H4 (cell line): ENCODE data around the gene CPLANE1. TPM values are rescaled to one million over a fixed set of nuclear protein-coding genes. Genes with fewer than 3 reads are reported as not detected.
A peak's percentile ranks its signal among the peaks of the same experiment; 100 is the strongest.
"Not testable (repeated sequence)": the region's sequence is repeated elsewhere in the genome, so short reads cannot be mapped to it uniquely, and the experiment has no call there.

Source experiments
- DNase-seq: peaks from one replicate; pipeline ENCODE4 v3.0.0-alpha.2; 2015; ENCODE audit warnings: low spot score
- total RNA-seq: library from RNA; depleted of rRNA; stranded (reverse); fragments of >200 nt; shearing (Covaris generic); gene quantifications from 2 replicates; pipeline ENCODE4 v1.2.3, GENCODE V29; 2014; rRNA removed

The CPLANE1 gene
- 4.8 and 13.8 TPM in 2 replicates for total RNA-seq

- peak; percentile 62 for DNase-seq
Measured at GRCh38 chr5:37248970-37249814, at the start of gene CPLANE1. TSS of gene CPLANE1 (minus strand) at chr5:37249376. CDS start at chr5:37247698, 1,678 bp downstream.

- not testable (repeated sequence) for DNase-seq
Measured at GRCh38 chr5:37296313-37296712, 47.1 kb upstream of the CPLANE1 start.

DNA sequence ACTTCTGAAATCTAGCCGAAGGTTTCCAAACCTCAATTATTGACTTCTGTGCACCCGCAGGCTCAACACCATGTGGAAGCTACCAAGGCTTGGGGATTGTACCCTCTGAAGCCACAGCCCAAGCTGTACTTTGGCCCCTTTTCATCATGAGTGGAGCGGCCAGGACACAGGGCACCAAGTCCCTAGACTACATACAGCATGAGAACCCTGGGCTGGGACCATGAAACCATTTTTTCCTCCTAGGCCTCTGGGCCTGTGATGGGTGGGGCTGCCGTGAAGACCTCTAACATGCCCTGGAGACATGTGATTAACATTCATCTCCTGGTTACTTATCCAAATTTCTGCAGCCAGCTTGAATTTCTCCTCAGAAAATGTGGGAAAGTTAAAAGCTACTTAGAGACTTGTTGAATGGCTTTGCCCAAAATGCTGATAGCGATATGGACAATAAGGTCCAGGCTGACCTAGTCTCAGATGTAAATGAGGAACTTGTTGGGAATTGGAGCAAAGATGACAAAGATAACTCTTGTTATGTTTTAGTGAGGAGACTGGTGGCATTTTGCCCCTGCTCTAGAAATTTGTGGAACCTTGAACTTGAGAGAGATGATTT, 34.1 kb upstream of the CPLANE1 start:
- no peak for DNase-seq

DNA sequence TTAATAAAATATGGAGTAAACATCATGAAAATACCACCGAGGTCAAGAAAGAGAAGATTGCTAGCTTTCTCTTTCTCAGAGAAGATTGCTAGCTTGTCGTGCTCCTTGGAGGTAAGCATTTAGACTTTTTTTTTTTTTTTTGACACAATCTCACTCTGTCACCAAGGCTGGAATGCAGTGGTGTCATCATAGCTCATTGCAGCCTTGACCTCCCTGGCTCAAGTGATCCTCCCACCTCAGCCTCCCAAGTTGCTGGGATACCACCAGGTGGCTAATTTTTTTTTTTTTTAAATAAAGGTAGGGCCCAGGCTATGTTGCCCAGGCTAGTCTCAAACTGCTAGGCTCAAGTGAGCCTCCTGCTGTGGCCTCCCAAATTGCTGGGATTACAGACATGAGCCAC, 26.3 kb upstream of the CPLANE1 start:
- no peak for DNase-seq

- peak; percentile 51 for DNase-seq
Measured at GRCh38 chr5:37272511-37272910, 23.3 kb upstream of the CPLANE1 start.

GRCh38 chr5:37268100-37268499, 18.9 kb upstream of the CPLANE1 start:
- DNase-seq = not testable (repeated sequence)

GRCh38 chr5:37255774-37256358, 6.7 kb upstream of the CPLANE1 start:
- no peak for DNase-seq

GRCh38 chr5:37254581-37254980, 5.4 kb upstream of the CPLANE1 start:
- no peak for DNase-seq

GRCh38 chr5:37251665-37252064, 2.5 kb upstream of the CPLANE1 start:
- DNase-seq = no peak

GRCh38 chr5:37249815-37250164, 614 bp upstream of the CPLANE1 start:
- DNase-seq = no peak

DNA sequence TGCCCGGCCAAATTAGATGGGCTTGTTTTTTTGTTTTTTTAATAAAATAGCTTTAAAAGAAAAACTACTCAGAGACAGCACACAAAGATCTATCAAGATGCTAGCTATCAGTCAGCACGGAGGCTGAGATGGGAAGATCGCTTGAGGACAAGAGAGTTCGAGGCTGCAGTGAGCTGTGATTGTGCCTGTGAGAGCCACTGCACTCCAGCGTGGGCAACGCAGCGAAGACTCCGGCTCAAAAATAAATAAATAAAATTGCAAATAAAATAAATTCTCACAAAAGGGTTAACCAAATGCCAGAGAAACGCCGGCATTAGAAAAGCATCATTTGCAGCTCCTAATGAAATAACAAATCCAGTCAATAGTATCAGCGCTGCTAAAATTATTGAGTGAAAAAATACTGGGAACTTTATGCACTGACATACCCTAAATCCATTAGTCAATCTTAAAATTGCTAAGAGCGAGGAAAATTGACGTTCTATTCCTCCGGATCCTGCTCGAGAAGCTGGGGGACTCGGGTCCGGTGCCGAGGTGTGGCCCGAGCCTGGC, 681 bp downstream of the CPLANE1 start:
- no peak for DNase-seq

DNA sequence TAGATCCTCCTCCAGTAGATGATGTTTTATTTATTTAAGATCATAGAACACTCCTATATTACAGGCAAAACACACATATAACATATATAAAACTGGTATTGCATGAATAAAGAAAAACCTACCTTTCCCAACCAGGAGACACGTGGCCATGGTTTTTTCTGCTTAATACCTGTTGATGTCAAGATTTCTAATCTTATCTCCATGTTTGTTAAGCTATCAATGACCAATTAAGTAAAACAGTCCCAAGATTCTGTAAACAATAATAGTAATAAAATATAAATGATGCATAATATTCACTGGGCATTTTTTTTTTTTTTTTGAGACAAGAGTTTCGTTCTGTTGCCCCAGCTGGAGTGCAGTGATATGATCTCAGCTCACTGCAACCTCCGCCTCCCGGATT, 1.7 kb downstream of the CPLANE1 start:
- DNase-seq = no peak

- DNase-seq = no peak
Measured at GRCh38 chr5:37247036-37247435, 2.1 kb downstream of the CPLANE1 start.

DNA sequence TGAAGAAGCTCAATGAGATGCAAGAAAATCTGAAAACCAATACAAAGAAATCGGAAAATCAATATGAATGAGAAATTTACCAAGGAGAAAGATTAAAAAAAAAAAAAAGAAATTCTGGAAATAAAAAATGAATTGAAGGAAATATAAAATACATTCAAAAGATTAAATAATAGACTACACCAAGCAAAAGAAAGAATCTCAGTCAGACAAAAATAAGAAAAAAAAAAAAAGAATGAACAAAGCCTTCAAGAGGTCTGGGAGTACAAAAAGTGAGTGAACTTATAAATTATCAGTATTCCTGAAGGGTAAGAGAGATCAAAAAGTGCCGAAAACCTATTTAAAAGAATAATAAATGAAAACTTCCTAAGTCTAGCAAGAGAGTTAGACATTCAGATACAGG, 14.9 kb downstream of the CPLANE1 start:
- DNase-seq = no peak

GRCh38 chr5:37226377-37226776, 22.8 kb downstream of the CPLANE1 start:
- no peak for DNase-seq

DNA sequence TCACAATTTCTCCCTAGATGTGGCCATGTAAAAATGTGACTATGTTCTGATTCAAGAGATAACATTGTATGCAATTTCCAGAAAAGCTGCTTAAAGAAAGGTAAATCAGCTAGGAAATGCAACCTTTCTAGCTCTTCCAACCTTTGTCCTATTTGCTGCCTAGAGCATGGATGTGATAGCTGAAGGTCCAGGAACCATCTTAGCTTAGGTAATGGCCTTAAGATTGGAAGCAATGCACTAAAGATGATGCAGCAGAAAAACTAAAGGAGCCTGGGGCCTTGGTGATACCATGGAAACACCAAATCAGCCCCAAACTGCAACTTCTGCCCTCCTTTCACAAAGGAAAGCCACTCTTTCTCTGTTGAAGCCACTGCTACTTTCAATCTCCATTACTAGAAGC, 27.0 kb downstream of the CPLANE1 start:
- DNase-seq = no peak

DNA sequence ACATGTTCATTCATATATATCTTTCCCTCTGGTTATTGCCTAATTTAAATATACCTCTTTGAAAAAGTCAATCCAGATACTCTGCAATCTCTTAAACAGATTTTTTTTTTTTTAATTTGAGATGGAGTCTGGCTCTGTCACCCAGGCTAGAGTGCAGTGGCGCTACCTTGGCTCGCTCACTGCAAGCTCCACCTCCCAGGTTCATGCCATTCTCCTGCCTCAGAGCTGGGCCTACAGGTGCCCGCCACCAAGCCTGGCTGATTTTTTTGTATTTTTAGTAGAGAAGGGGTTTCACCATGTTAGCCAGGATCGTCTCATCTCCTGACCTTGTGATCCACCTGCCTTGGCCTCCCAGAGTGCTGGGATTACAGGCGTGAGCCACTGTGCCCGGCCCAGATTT, 28.8 kb downstream of the CPLANE1 start:
- DNase-seq = not testable (repeated sequence)

- not testable (repeated sequence) for DNase-seq
Measured at GRCh38 chr5:37219384-37219783, 29.8 kb downstream of the CPLANE1 start.

- no peak for DNase-seq
Measured at GRCh38 chr5:37217976-37218375, 31.2 kb downstream of the CPLANE1 start.

DNA sequence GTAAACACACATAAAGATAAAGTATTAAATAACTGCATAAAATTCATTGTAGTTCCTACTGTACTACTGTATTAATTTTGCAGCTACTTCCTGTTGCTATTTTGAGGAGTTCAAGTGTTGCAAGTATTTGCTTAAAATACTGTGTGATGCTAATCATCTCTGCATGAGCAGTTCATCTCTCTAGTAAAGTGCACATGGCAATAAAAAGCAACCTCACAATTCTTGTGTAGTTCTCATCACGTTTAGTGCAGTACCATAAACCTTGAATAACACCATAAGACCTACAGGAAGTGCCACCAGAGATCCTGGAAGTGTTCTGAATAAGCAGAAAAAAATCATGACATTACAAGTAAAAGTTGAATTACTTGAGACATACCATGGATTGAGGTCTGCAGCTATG, 34.6 kb downstream of the CPLANE1 start:
- DNase-seq = no peak

DNA sequence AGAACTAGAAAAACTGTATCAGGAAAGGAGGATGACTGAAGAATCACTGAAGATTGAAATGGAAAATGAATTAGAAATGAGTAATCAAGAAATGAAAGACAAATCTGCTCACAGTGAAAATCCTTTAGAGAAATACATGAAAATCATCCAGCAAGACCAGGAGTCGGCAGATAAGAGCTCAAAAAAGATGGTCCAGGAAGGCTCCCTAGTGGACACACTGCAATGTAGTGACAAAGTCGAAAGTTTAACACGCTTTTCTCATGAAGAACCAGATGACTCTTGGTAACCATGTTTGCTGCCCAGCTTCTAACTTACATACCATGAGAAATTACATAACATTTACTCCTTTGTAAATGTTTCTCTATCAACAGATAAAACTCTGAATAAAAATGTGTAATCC, 37.1 kb downstream of the CPLANE1 start:
- DNase-seq = no peak

GRCh38 chr5:37211661-37212060, 37.5 kb downstream of the CPLANE1 start:
- DNase-seq = no peak
